Esophagus muscularis mucosa (tissue), 3 donors: Measurements from ENCODE around the gene SMOC1.

Experiments
- POLR2A ChIP-seq: fragments of 450-650 bp; IDR thresholded peaks from one replicate; pipeline ENCODE4 v1.6.1; 2017; ENCODE audit warnings: antibody characterized with exemption, moderate library complexity, mild to moderate bottlenecking, low read depth
- POLR2AphosphoS5 ChIP-seq, 2 donors: sonication (generic); formaldehyde crosslinking; IDR thresholded peaks; one replicate each; pipeline ENCODE4 v1.6.1; 2017; ENCODE audit warnings: antibody characterized with exemption in 2 of 2
- TF ChIP-seq, protein P1 (sequence below), 3 experiments: fragments of 200-600 bp in 2 of 3; fragments of 450-650 bp in 1 of 3; sonication (generic) in 2 of 3; IDR thresholded peaks; one replicate each; pipeline ENCODE4 v1.5.1; 2017 to 2019; ENCODE audit warnings: antibody characterized with exemption in 3 of 3, mild to moderate bottlenecking in 2 of 3, moderate library complexity in 1 of 3

DNA sequence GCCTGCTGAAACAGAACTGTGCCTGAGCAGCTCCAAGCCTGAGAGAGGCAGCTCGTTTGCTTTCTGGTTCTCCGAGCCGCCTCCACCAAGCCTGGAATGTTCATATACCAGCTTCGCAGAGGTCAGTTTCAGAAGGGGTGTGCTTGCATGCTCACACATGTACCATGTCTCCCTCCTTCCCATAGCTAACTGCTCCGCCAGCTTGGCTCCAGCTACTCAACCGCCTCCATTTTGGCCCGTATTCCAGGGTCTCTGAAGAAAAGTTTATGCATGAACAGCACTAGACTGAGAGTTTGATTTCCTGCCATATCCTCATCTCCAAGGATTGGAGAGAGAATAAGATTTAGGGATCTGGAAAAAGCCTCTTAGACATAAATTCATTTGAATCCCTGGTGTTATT, 103.7 kb downstream of the SMOC1 start:
- TF ChIP-seq POLR2A (no peak), POLR2AphosphoS5 (IDR thresholded peaks at IDR 0.05) (no peak)
- TF ChIP-seq, protein P1, sequence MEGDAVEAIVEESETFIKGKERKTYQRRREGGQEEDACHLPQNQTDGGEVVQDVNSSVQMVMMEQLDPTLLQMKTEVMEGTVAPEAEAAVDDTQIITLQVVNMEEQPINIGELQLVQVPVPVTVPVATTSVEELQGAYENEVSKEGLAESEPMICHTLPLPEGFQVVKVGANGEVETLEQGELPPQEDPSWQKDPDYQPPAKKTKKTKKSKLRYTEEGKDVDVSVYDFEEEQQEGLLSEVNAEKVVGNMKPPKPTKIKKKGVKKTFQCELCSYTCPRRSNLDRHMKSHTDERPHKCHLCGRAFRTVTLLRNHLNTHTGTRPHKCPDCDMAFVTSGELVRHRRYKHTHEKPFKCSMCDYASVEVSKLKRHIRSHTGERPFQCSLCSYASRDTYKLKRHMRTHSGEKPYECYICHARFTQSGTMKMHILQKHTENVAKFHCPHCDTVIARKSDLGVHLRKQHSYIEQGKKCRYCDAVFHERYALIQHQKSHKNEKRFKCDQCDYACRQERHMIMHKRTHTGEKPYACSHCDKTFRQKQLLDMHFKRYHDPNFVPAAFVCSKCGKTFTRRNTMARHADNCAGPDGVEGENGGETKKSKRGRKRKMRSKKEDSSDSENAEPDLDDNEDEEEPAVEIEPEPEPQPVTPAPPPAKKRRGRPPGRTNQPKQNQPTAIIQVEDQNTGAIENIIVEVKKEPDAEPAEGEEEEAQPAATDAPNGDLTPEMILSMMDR (IDR thresholded peaks at IDR 0.05), result no peak
